Calu3 (cell line): ENCODE measurements around the gene POU4F2. TPM values are rescaled to one million over a fixed set of nuclear protein-coding genes. Genes with fewer than 3 reads are reported as not detected.

Source experiments
- Bru-seq: library from RNA; stranded (reverse); fragments of 400-500 nt; gene quantifications from one replicate; lab custom pipeline; 2021; lab: Mats Ljungman, UMichigan
- BruChase-seq, 2 experiments: library from RNA; stranded (reverse); fragments of 400-500 nt; gene quantifications; one replicate each; lab custom pipeline; 2021; lab: Mats Ljungman, UMichigan
- BruUV-seq: library from RNA; stranded (reverse); fragments of 400-500 nt; replicated peaks from 2 replicates; lab custom pipeline; 2021; lab: Mats Ljungman, UMichigan
- CTCF ChIA-PET: fragments of 300-600 bp; sonication (Branson Sonifier 250); formaldehyde crosslinking; loops from one replicate; lab custom pipeline; 2022; ENCODE audit warnings: antibody characterized with exemption; lab: Charles Lee
- DNase-seq: peaks from one replicate; pipeline ENCODE4 v3.0.0; 2022
- H3K27ac Mint-ChIP-seq: one replicate; pipeline ENCODE4 v1.8.0; 2022; ENCODE audit warnings: mixed read lengths; ENCODE audit not compliant: unreplicated experiment
- H3K27me3 Mint-ChIP-seq: one replicate; pipeline ENCODE4 v1.8.0; 2022; ENCODE audit warnings: mixed read lengths; ENCODE audit not compliant: unreplicated experiment
- H3K36me3 Mint-ChIP-seq: one replicate; pipeline ENCODE4 v1.8.0; 2022; ENCODE audit warnings: mild to moderate bottlenecking, moderate library complexity, mixed read lengths; ENCODE audit not compliant: insufficient read depth, unreplicated experiment
- H3K4me1 Mint-ChIP-seq: one replicate; pipeline ENCODE4 v1.8.0; 2022; ENCODE audit warnings: mild to moderate bottlenecking, low read depth, mixed read lengths; ENCODE audit not compliant: unreplicated experiment
- H3K4me3 Mint-ChIP-seq: one replicate; pipeline ENCODE4 v1.8.0; 2022; ENCODE audit warnings: mild to moderate bottlenecking, low read depth, moderate library complexity, mixed read lengths; ENCODE audit not compliant: unreplicated experiment
- H3K9me3 Mint-ChIP-seq: one replicate; pipeline ENCODE4 v1.8.0; 2022; ENCODE audit warnings: low read depth, mixed read lengths; ENCODE audit not compliant: unreplicated experiment
- intact Hi-C: fragments of 100-400 bp; cut with micrococcal nuclease; formaldehyde crosslinking; loops from one replicate; pipeline ENCODE4 v1.10.0; 2022; ENCODE audit not compliant: unreplicated experiment
- long read RNA-seq: library from polyadenylated mRNA; stranded (forward); transcript quantifications from one replicate; pipeline ENCODE4 v2.0.0, GENCODE V29; 2022
- total RNA-seq: library from RNA; stranded (reverse); gene quantifications from 2 replicates; pipeline ENCODE4 v1.2.3, GENCODE V29; 2022
- TF ChIP-seq, protein P1 (sequence below): fragments of 200-600 bp; IDR thresholded peaks from one replicate; pipeline ENCODE4 v1.8.0; 2022; ENCODE audit warnings: antibody characterized with exemption; ENCODE audit not compliant: unreplicated experiment

Gene POU4F2, protein sequence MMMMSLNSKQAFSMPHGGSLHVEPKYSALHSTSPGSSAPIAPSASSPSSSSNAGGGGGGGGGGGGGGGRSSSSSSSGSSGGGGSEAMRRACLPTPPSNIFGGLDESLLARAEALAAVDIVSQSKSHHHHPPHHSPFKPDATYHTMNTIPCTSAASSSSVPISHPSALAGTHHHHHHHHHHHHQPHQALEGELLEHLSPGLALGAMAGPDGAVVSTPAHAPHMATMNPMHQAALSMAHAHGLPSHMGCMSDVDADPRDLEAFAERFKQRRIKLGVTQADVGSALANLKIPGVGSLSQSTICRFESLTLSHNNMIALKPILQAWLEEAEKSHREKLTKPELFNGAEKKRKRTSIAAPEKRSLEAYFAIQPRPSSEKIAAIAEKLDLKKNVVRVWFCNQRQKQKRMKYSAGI
- not detected in 2 replicates for total RNA-seq
- not detected for Bru-seq, nascent RNA
- not detected for BruChase-seq, experiment 1, labeled RNA remaining after a 6-hour chase
- not detected for BruChase-seq, experiment 2, labeled RNA remaining after a 2-hour chase
- long read RNA-seq, result 0 reads

- Mint-ChIP-seq H3K27ac (no peak within 1 kb of the TSS), H3K27me3 (peaks cover 63% of the 10 kb centered on the region), H3K36me3 (no peaks in the 10 kb centered on the region), H3K4me3 (no peak within 1 kb of the TSS), H3K9me3 (no peaks in the 10 kb centered on the region), H3K4me1 (no peaks in the 10 kb centered on the region)
- CTCF ChIA-PET, result no interaction called here
- TF ChIP-seq, protein P1, sequence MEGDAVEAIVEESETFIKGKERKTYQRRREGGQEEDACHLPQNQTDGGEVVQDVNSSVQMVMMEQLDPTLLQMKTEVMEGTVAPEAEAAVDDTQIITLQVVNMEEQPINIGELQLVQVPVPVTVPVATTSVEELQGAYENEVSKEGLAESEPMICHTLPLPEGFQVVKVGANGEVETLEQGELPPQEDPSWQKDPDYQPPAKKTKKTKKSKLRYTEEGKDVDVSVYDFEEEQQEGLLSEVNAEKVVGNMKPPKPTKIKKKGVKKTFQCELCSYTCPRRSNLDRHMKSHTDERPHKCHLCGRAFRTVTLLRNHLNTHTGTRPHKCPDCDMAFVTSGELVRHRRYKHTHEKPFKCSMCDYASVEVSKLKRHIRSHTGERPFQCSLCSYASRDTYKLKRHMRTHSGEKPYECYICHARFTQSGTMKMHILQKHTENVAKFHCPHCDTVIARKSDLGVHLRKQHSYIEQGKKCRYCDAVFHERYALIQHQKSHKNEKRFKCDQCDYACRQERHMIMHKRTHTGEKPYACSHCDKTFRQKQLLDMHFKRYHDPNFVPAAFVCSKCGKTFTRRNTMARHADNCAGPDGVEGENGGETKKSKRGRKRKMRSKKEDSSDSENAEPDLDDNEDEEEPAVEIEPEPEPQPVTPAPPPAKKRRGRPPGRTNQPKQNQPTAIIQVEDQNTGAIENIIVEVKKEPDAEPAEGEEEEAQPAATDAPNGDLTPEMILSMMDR, result no peak
- no peak for DNase-seq
- no TSS peak for BruUV-seq
- intact Hi-C loops, result no loop called here
These were observed at the start of gene POU4F2 for GRCh38 chr4:146638786-146639505. Gene POU4F2 (plus strand): TSS chr4:146638893. CDS start chr4:146639141, 248 bp downstream.

DNA sequence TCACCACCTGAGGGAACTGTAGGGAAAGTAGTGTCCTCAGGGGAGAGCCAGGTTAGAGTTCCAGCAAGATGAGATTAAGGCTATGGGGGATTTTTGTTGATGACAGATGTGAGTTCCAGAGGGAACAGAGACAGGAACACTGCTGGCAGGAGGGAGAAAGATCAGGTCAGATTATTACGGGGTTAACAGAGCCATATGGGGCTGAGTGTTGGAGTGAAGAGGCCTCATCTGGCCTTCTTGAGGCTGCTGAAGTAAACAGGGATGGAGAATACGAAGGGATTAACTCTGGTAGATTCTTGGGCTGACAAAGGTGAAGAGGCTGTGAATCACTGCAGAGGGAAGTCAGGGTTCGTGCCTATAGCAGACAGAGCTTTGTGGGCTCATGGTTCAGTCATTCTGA, 47.9 kb upstream of the POU4F2 start:
- no peak for DNase-seq
- no peaks in the 10 kb centered on the region for H3K36me3 Mint-ChIP-seq
- CTCF ChIA-PET, result no interaction called here
- TF ChIP-seq, protein P1, result no peak
- H3K27ac Mint-ChIP-seq, result no peak overlapping the region
- peaks cover 16% of the 10 kb centered on the region for H3K27me3 Mint-ChIP-seq
- no peaks in the 10 kb centered on the region for H3K4me1 Mint-ChIP-seq
- H3K9me3 Mint-ChIP-seq, result peaks cover 3% of the 10 kb centered on the region
- H3K4me3 Mint-ChIP-seq, result no peak overlapping the region
- BruUV-seq, result no TSS peak
- intact Hi-C loops, result no loop called here

- no peak for DNase-seq
- H3K9me3 Mint-ChIP-seq, result peaks cover 3% of the 10 kb centered on the region
- H3K36me3 Mint-ChIP-seq, result no peaks in the 10 kb centered on the region
- H3K27me3 Mint-ChIP-seq, result peaks cover 8% of the 10 kb centered on the region
- CTCF ChIA-PET, result no interaction called here
- intact Hi-C loops, result no loop called here
- BruUV-seq, result no TSS peak
- H3K4me3 Mint-ChIP-seq, result no peak overlapping the region
- TF ChIP-seq, protein P1, result no peak
- H3K4me1 Mint-ChIP-seq, result no peaks in the 10 kb centered on the region
- no peak overlapping the region for H3K27ac Mint-ChIP-seq
These were observed 46.7 kb upstream of the POU4F2 start for GRCh38 chr4:146592019-146592418.

- Mint-ChIP-seq H3K9me3 (no peaks in the 10 kb centered on the region), H3K36me3 (no peaks in the 10 kb centered on the region), H3K4me1 (no peaks in the 10 kb centered on the region), H3K27me3 (peaks cover 97% of the 10 kb centered on the region), H3K4me3 (no peak overlapping the region), H3K27ac (no peak overlapping the region)
- intact Hi-C loops, result no loop called here
- no TSS peak for BruUV-seq
- TF ChIP-seq, protein P1, result no peak
- no peak for DNase-seq
- CTCF ChIA-PET, result interaction anchor here (0.5 kb wide), 1 partner anchor 358 kb away, joined by 3 read pairs; no protein-coding TSS in a partner anchor
These were observed 5.8 kb upstream of the POU4F2 start for GRCh38 chr4:146632770-146633470.
